GM12878 (cell line): ENCODE results near the gene RAP1A. TPM values are rescaled to one million over a fixed set of nuclear protein-coding genes. Genes with fewer than 3 reads are reported as not detected.

Experiments
- ATAC-seq: fragments of 200-7000 bp; cut with Tn5 transposase; 3 replicates; pipeline ENCODE4 v1.9.1; 2020; ENCODE audit warnings: mild to moderate bottlenecking, moderate library complexity
- BruUV-seq: library from RNA; stranded (reverse); fragments of 400-500 nt; replicated peaks from 2 replicates; lab custom pipeline; 2021; lab: Mats Ljungman, UMichigan
- CTCF ChIA-PET: fragments of 300-600 bp; sonication (Branson Sonifier 250); formaldehyde crosslinking; extraction: SDS; loops from one replicate; lab custom pipeline; 2021; ENCODE audit warnings: inconsistent platforms; lab: Yijun Ruan, JAX
- POLR2A ChIA-PET: fragments of 350-600 bp; formaldehyde crosslinking; extraction: SDS; loops from one replicate; lab custom pipeline; 2021; ENCODE audit warnings: inconsistent platforms; lab: Charles Lee
- RAD21 ChIA-PET: fragments of 300-600 bp; sonication (Branson Sonifier 250); formaldehyde crosslinking; loops from one replicate; lab custom pipeline; 2023; ENCODE audit warnings: antibody characterized with exemption; ENCODE audit not compliant: unreplicated experiment; lab: Charles Lee
- SMC1A ChIA-PET: fragments of 300-600 bp; sonication (Branson Sonifier 250); formaldehyde crosslinking; loops from one replicate; lab custom pipeline; 2023; ENCODE audit not compliant: unreplicated experiment, uncharacterized antibody; lab: Charles Lee
- DNase-seq: peaks from one replicate; pipeline ENCODE4 v3.0.0-alpha.2; 2011; ENCODE audit warnings: low read depth, low spot score
- FAIRE-seq: peaks from 3 replicates; lab custom pipeline; 2011; peaks lifted over from hg19 to GRCh38; lab: Jason Lieb, UNC
- H2AFZ ChIP-seq: 2 replicates; pipeline ENCODE4 v1.6.0; 2011; ENCODE audit warnings: low read depth, low read length, control low read depth; ENCODE audit not compliant: control insufficient read depth
- H3K27ac ChIP-seq: 2 replicates; pipeline ENCODE4 v1.5.1; 2011; ENCODE audit warnings: control low read depth; ENCODE audit not compliant: control insufficient read depth, insufficient read depth
- H3K27me3 ChIP-seq, 2 experiments: replicated peaks in 1 of 2; 2 replicates each; pipeline versions ENCODE4 v1.6.0 to v1.6.1; 2011; ENCODE audit warnings: low read length in 1 of 2; ENCODE audit not compliant: control insufficient read depth in 2 of 2, insufficient read depth in 2 of 2
- H3K36me3 ChIP-seq, 2 experiments: 2 replicates each; pipeline ENCODE4 v1.5.1; 2011; ENCODE audit warnings: low read length in 1 of 2; ENCODE audit not compliant: control insufficient read depth in 2 of 2, insufficient read depth in 2 of 2
- H3K4me1 ChIP-seq: 2 replicates; pipeline ENCODE4 v1.6.1; 2011; ENCODE audit warnings: mild to moderate bottlenecking, low read length, moderate library complexity, mixed read lengths; ENCODE audit not compliant: control insufficient read depth, insufficient read depth
- H3K4me2 ChIP-seq: 2 replicates; pipeline ENCODE4 v1.6.0; 2011; ENCODE audit warnings: control low read depth; ENCODE audit not compliant: control insufficient read depth, insufficient read depth
- H3K4me3 ChIP-seq: fragments of 200-600 bp; sonication (generic); 2 replicates; pipeline ENCODE4 v1.5.1; 2016
- H3K79me2 ChIP-seq: 2 replicates; pipeline ENCODE4 v1.6.0; 2011; ENCODE audit warnings: low read length; ENCODE audit not compliant: control insufficient read depth, insufficient read depth
- H3K9ac ChIP-seq: 2 replicates; pipeline ENCODE4 v1.8.0; 2011; ENCODE audit warnings: low read length, control low read depth, mixed read lengths; ENCODE audit not compliant: control insufficient read depth, insufficient read depth
- H3K9me3 ChIP-seq: replicated peaks from 3 replicates; pipeline ENCODE4 v1.5.1; 2011; ENCODE audit warnings: mild to moderate bottlenecking, low read length; ENCODE audit not compliant: control insufficient read depth, insufficient read depth
- H4K20me1 ChIP-seq: 2 replicates; pipeline ENCODE4 v1.6.0; 2011; ENCODE audit not compliant: control insufficient read depth, insufficient read depth
- ATF2 ChIP-seq: IDR thresholded peaks from 2 replicates; pipeline ENCODE4 v1.6.1; 2012; ENCODE audit warnings: low read length, inconsistent platforms
- BCL11A ChIP-seq: IDR thresholded peaks from 2 replicates; pipeline ENCODE4 v1.6.1; 2011; ENCODE audit warnings: low read depth, low read length
- NFIC ChIP-seq: IDR thresholded peaks from 2 replicates; pipeline ENCODE4 v1.6.1; 2012; ENCODE audit warnings: low read depth, mild to moderate bottlenecking, inconsistent platforms, low read length, moderate library complexity
- RAD21 ChIP-seq: IDR thresholded peaks from 2 replicates; pipeline ENCODE4 v1.6.1; 2011; ENCODE audit warnings: mild to moderate bottlenecking, low read depth, low read length, moderate library complexity; ENCODE audit not compliant: insufficient read depth
- RUNX3 ChIP-seq: IDR thresholded peaks from 2 replicates; pipeline ENCODE4 v1.6.1; 2012; ENCODE audit warnings: low read length, inconsistent platforms
- SP1 ChIP-seq: IDR thresholded peaks from one replicate; pipeline ENCODE4 v1.6.1; 2011; ENCODE audit warnings: low read depth, low read length
- ZBED1 ChIP-seq: IDR thresholded peaks from 2 replicates; pipeline ENCODE4 v1.6.1; 2016; ENCODE audit warnings: borderline replicate concordance
- WGBS: methylation state at CpG from one replicate; pipeline ENCODE4 v1.1.6; 2016; ENCODE audit warnings: low lambda C conversion rate; ENCODE audit not compliant: insufficient replicate concordance, insufficient coverage; ENCODE audit errors: missing lambda C conversion rate; 5-methylcytosine and 5-hydroxymethylcytosine counted together
- in situ Hi-C: fragments of 300-500 bp; cut with MboI; formaldehyde crosslinking; loops from 9 replicates; pipeline ENCODE4 v1.14.3; 2018; ENCODE audit warnings: mixed read lengths
- intact Hi-C: fragments of 100-400 bp; cut with micrococcal nuclease; formaldehyde crosslinking; loops from one replicate; pipeline ENCODE4 v1.14.2; 2022; ENCODE audit not compliant: unreplicated experiment
- polyA plus RNA-seq, 11 experiments: library from polyadenylated mRNA; depleted of rRNA in 4 of 11; unstranded in 6 of 11; stranded (reverse) in 5 of 11; fragments of >200 nt; fragmentation: Nextera tagmentation in 4 of 11; fragmentation: Illumina TruSeq in 1 of 11; extraction: Ambion mirVana in 4 of 11; extraction: Trizol in 1 of 11; gene quantifications; 1 replicate in 1 of 11; 2 replicates in 10 of 11; pipeline versions ENCODE4 v1.2.1 to v1.2.3, GENCODE V29; 2011 to 2016; ENCODE audit warnings: inconsistent platforms in 2 of 11, missing spikeins in 2 of 11, low read depth in 1 of 11
- total RNA-seq, 4 experiments: library from RNA; depleted of rRNA in 3 of 4; stranded (reverse); fragments of >200 nt in 3 of 4; fragmentation: Illumina TruSeq in 1 of 4; extraction: Trizol in 1 of 4; gene quantifications; 2 replicates each; pipeline versions ENCODE4 v1.2.1 to v1.2.3, GENCODE V29; 2013 to 2021

RAP1A gene
- total and polyA plus RNA-seq, 10 of the 15 experiments (the other 5 are each of a cell fraction or from before 2014, with no cell fraction given), result 38.4 to 213 (median 86.0) TPM

GRCh38 chr1:111597426-111597825 is 22.2 kb upstream of the RAP1A start:
- H3K4me2 ChIP-seq, result peak overlapping the region; percentile 23; the same call in 1 of the 2 replicates
- TF ChIP-seq ATF2, result peak; percentile 32; the same call in 1 of the 2 replicates
- TF ChIP-seq RAD21, result 0 out of 2 replicates have a peak, but pooled peaks have one; percentile 3
- peak; percentile 65 for TF ChIP-seq RUNX3
- TF ChIP-seq NFIC, result no peak
- peak; percentile 37; the same call in 1 of the 2 replicates for TF ChIP-seq ZBED1
- TF ChIP-seq SP1, result no peak
- TF ChIP-seq BCL11A, result no peak
- ChIA-PET CTCF (interaction anchor here (7.3 to 9.9 kb wide), 2 partner anchors 20 to 90 kb away, joined by 46 to 143 read pairs; partner anchors contain the start of gene RAP1A), RAD21 (interaction anchor here (1.0 to 8.1 kb wide), 5 partner anchors 25 to 382 kb away, joined by 3 to 74 read pairs (median 7); no protein-coding TSS in a partner anchor), POLR2A (interaction anchor here (9.9 kb wide), 1 partner anchor 25 kb away, joined by 242 read pairs; the partner anchor contains the start of gene RAP1A), SMC1A (interaction anchor here (1.0 to 9.9 kb wide), 7 partner anchors 7 to 383 kb away, joined by 3 to 317 read pairs (median 22); partner anchors contain the start of gene RAP1A)
- H3K9ac ChIP-seq, result no peak overlapping the region
- peaks cover 93% of the 10 kb centered on the region for H3K4me1 ChIP-seq
- H3K36me3 ChIP-seq, result no peaks in the 10 kb centered on the region
- H3K27ac ChIP-seq, result peak overlapping the region; percentile 98
- DNase-seq (no peak), ATAC-seq (no peak; the same call in 2 of the 3 replicates), FAIRE-seq (no peak)
- H3K4me3 ChIP-seq, result no peak overlapping the region
- 10% methylated on average over 5 of the region's 5 CpGs for WGBS
- no peaks in the 10 kb centered on the region for H3K27me3 ChIP-seq
- H2AFZ ChIP-seq, result peak overlapping the region; percentile 9; the same call in 1 of the 2 replicates
- H4K20me1 ChIP-seq, result no peaks in the 10 kb centered on the region
- H3K79me2 ChIP-seq, result peaks cover 7% of the 10 kb centered on the region
- no peaks in the 10 kb centered on the region for H3K9me3 ChIP-seq
- BruUV-seq, result no TSS peak
- in situ Hi-C loops (loop anchor here (5.0 to 10.0 kb wide), 2 partner anchors 83 to 375 kb away; no protein-coding TSS in a partner anchor), intact Hi-C loops (no loop called here)
